Psoas muscle (tissue), 8 donors: Measurements from ENCODE around the gene CLIC5. TPM values are rescaled to one million over a fixed set of nuclear protein-coding genes. Genes with fewer than 3 reads are reported as not detected.

Experiments used
- ATAC-seq, 4 donors: fragments of 200-7000 bp; cut with Tn5 transposase; one replicate each; pipeline ENCODE4 v1.9.1; 2020; ENCODE audit warnings: moderate library complexity in 3 of 4, mild to moderate bottlenecking in 2 of 4
- DNase-seq, 2 donors: peaks; one replicate each; pipeline ENCODE4 v3.0.0-alpha.2; 2020
- H3K27ac ChIP-seq: fragments of 200-600 bp; one replicate; pipeline ENCODE4 v1.8.0; 2022
- H3K27me3 ChIP-seq, 3 donors: fragments of 200-600 bp in 1 of 3; one replicate each; pipeline versions ENCODE4 v1.6.1 to v1.8.0; 2013 to 2022; ENCODE audit warnings: low read length in 2 of 3, mild to moderate bottlenecking in 2 of 3, moderate library complexity in 1 of 3; ENCODE audit not compliant: insufficient read depth in 3 of 3
- H3K36me3 ChIP-seq, 2 donors: fragments of 200-600 bp in 1 of 2; one replicate each; pipeline versions ENCODE4 v1.6.1 to v1.8.0; 2013 to 2022; ENCODE audit warnings: low read depth in 1 of 2, mild to moderate bottlenecking in 1 of 2, moderate library complexity in 1 of 2; ENCODE audit not compliant: insufficient read depth in 1 of 2
- H3K4me1 ChIP-seq: fragments of 200-600 bp; one replicate; pipeline ENCODE4 v1.8.0; 2022
- H3K4me3 ChIP-seq: fragments of 200-600 bp; one replicate; pipeline ENCODE4 v1.8.0; 2022; ENCODE audit warnings: mild to moderate bottlenecking
- H3K9me3 ChIP-seq: fragments of 200-600 bp; one replicate; pipeline ENCODE4 v1.8.0; 2022
- CTCF ChIP-seq: fragments of 200-600 bp; IDR thresholded peaks from one replicate; pipeline ENCODE4 v1.8.0; 2022; ENCODE audit warnings: antibody characterized with exemption
- WGBS, 3 donors: extraction: QIAGEN DNeasy Blood & Tissue Kit; methylation state at CpG; one replicate each; pipeline versions ENCODE4 v1.1.6 to v1.1.7; 2013; 5-methylcytosine and 5-hydroxymethylcytosine counted together
- intact Hi-C, 2 donors: fragments of 100-400 bp; cut with DNase I; formaldehyde crosslinking; loops; one replicate each; pipeline versions ENCODE4 v1.11.0 to v1.14.2; 2022
- polyA plus RNA-seq, 3 donors: library from polyadenylated mRNA; stranded (reverse); fragments of 200-250 nt; gene quantifications; one replicate each; pipeline ENCODE4 v1.2.3, GENCODE V29; 2013
- total RNA-seq, 4 donors: library from RNA; stranded (reverse); fragmentation: NEBNext Ultra II Directional in 2 of 4; extraction: Animal tissue kit (Norgen Biotek cat#: 25700) in 2 of 4; gene quantifications; one replicate each; pipeline versions ENCODE4 v1.2.1 to v1.2.4, GENCODE V29; 2021 to 2023
- donor health status: healthy with polysubstance abuse.
- donor health status: DM: no; HTN: no; CAD: no; lungs with moderate emphysema.
- donor health status: Bipolar disorder and iron deficiency.
- donor health status: healthy.
- donor health status: DM: yes; HTN: yes; CAD: no.
- donor health status: DM: no; HTN: no; CAD: no.
- donor health status: DM: no; HTN: no; CAD: no.
- donor health status: DM: yes; HTN: yes; CAD: no.

CLIC5 gene
- total and polyA plus RNA-seq, 7 donors = 30.2 to 285 (median 166) TPM

GRCh38 chr6:45837541-45838200, 178.0 kb downstream of the CLIC5 start:
- Histone ChIP-seq H3K27me3 (peaks cover 0 to 1% (median 0%) of the 10 kb centered on the region in 3 donors), H3K36me3 (no peaks in the 10 kb centered on the region), H3K4me3 (no peak overlapping the region), H3K27ac (no peak overlapping the region), H3K9me3 (no peaks in the 10 kb centered on the region), H3K4me1 (no peaks in the 10 kb centered on the region)
- ATAC-seq (no peak), DNase-seq (no peak)
- intact Hi-C loops = no loop called here
- TF ChIP-seq CTCF = no peak
- 81 to 92% (median 90%) methylated on average over 5 of the region's 5 CpGs for WGBS, 3 donors

GRCh38 chr6:45836984-45837383, 178.7 kb downstream of the CLIC5 start:
- H3K36me3 ChIP-seq = no peaks in the 10 kb centered on the region
- no peaks in the 10 kb centered on the region for H3K4me1 ChIP-seq
- DNase-seq = no peak
- intact Hi-C loops = no loop called here
- TF ChIP-seq CTCF = no peak
- no peak overlapping the region for H3K27ac ChIP-seq
- H3K9me3 ChIP-seq = no peaks in the 10 kb centered on the region
- ATAC-seq = no peak
- no peak overlapping the region for H3K4me3 ChIP-seq
- H3K27me3 ChIP-seq = peaks cover 0 to 1% (median 0%) of the 10 kb centered on the region in 3 donors
- WGBS, 3 donors = 87 to 90% (median 89%) methylated on average over 5 of the region's 5 CpGs

- no peak overlapping the region for H3K27ac ChIP-seq
- no peak for DNase-seq
- TF ChIP-seq CTCF = no peak
- no peak for ATAC-seq
- no peaks in the 10 kb centered on the region for H3K4me1 ChIP-seq
- H3K36me3 ChIP-seq = no peaks in the 10 kb centered on the region
- peaks cover 0 to 1% (median 0%) of the 10 kb centered on the region in 3 donors for H3K27me3 ChIP-seq
- H3K9me3 ChIP-seq = no peaks in the 10 kb centered on the region
- intact Hi-C loops = no loop called here
- no peak overlapping the region for H3K4me3 ChIP-seq
- WGBS, 3 donors = 79 to 83% (median 80%) methylated on average over 4 of the region's 4 CpGs
Observed at GRCh38 chr6:45836438-45836824, 179.2 kb downstream of the CLIC5 start.

GRCh38 chr6:45835721-45836437, 179.8 kb downstream of the CLIC5 start:
- Histone ChIP-seq H3K27me3 (peaks cover 0 to 1% (median 0%) of the 10 kb centered on the region in 3 donors), H3K36me3 (no peaks in the 10 kb centered on the region), H3K4me3 (no peak overlapping the region), H3K4me1 (no peaks in the 10 kb centered on the region), H3K9me3 (no peaks in the 10 kb centered on the region), H3K27ac (no peak overlapping the region)
- intact Hi-C loops = no loop called here
- no peak for DNase-seq
- WGBS, 3 donors = 82 to 86% (median 85%) methylated on average over 4 of the region's 4 CpGs
- no peak for TF ChIP-seq CTCF
- ATAC-seq = no peak
